ENCODE measurements around the gene APOC4.

DNA sequence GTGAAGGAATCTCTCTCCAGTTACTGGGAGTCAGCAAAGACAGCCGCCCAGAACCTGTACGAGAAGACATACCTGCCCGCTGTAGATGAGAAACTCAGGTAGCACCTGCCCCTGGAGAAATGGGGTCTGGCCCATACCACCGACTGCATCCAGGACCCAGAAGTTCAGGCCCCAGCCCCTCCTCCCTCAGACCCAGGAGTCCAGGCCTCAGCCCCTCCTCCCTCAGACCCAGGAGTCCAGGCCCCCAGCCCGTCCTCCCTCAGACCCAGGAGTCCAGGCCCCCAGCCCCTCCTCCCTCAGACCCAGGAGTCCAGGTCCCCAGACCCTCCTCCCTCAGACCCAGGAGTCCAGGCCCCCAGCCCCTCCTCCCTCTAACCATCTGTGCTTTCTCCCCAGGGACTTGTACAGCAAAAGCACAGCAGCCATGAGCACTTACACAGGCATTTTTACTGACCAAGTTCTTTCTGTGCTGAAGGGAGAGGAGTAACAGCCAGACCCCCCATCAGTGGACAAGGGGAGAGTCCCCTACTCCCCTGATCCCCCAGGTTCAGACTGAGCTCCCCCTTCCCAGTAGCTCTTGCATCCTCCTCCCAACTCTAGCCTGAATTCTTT, 6.8 kb downstream of the APOC4 start:
- TF ChIP-seq, protein P1, sequence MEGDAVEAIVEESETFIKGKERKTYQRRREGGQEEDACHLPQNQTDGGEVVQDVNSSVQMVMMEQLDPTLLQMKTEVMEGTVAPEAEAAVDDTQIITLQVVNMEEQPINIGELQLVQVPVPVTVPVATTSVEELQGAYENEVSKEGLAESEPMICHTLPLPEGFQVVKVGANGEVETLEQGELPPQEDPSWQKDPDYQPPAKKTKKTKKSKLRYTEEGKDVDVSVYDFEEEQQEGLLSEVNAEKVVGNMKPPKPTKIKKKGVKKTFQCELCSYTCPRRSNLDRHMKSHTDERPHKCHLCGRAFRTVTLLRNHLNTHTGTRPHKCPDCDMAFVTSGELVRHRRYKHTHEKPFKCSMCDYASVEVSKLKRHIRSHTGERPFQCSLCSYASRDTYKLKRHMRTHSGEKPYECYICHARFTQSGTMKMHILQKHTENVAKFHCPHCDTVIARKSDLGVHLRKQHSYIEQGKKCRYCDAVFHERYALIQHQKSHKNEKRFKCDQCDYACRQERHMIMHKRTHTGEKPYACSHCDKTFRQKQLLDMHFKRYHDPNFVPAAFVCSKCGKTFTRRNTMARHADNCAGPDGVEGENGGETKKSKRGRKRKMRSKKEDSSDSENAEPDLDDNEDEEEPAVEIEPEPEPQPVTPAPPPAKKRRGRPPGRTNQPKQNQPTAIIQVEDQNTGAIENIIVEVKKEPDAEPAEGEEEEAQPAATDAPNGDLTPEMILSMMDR (optimal IDR thresholded peaks at IDR 0.05 in 1 of 3, IDR thresholded peaks at IDR 0.05 in 1 of 3, conservative IDR thresholded peaks at IDR 0.05 in 1 of 3; ENCODE audit: extremely low read depth in 1 of 3, insufficient read depth in 2 of 3, low read length in 3 of 3) = no peak
- no peak for TF ChIP-seq EZH2 (IDR thresholded peaks at IDR 0.05; ENCODE audit: low read length)

All from keratinocyte (primary cell).